Eye (tissue), 1 donor: ENCODE measurements around the gene LRTM2.

ENCODE experiments used
- DNase-seq: peaks from one replicate; pipeline ENCODE4 v3.0.0-alpha.2; 2015

The LRTM2 gene

DNA sequence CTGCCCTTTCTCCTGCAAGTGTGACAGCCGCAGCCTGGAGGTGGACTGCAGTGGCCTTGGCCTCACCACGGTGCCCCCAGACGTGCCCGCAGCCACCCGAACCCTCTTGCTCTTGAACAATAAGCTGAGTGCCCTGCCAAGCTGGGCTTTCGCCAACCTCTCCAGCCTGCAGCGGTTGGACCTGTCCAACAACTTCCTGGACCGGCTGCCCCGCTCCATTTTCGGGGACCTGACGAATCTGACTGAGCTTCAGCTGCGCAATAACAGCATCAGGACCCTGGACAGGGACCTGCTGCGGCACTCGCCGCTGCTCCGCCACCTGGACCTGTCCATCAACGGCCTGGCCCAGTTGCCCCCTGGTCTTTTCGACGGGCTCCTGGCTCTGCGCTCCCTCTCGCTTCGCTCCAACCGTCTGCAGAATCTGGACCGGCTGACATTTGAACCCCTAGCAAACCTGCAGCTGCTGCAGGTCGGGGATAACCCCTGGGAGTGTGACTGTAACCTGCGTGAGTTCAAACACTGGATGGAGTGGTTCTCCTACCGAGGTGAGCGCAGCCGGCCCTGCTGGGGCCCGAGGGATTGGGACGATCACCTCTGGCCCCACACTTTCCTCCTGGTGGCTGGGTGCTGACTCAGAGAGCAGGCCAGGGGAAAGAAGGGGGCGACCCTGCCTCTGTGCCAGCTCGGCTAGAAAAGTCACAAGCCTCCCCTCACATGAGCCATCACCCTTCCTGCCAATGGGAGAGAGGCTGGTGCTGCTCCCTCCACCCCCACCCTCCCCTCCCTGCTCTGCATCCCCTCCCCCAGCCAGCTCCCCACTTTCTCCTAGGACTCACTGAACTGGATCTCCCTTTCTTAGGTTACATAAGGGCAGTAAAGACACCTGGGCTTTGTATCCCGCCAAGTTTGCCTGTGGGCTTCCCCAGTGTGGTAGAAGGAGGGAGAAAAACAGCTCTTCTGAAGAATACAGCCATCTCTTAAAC lies 10.9 kb downstream of the LRTM2 start:
- DNase-seq, result peak; percentile 88

GRCh38 chr12:1832801-1833595 lies 12.6 kb downstream of the LRTM2 start:
- no peak for DNase-seq

DNA sequence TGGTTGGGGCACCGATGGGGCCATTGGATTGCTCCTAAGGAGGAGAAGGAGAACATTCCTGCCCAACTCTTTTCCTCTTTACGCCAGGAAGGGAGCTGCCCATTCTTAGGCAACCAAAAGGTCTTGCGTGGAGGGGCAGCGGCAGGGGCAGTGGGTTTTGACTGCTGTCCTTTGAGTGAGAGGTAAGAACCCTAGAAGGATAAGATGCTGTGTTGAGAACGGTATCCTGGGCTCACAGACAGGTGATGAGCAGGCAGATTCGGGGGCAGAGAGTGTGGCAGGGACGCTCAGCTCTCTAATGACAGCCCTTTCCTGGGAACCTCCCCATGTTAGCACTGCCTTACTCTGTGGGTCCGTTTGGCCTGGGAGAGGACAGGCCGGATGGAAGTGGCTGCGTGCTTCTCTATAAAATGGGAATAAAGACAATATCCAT lies 13.2 kb downstream of the LRTM2 start:
- DNase-seq, result no peak

GRCh38 chr12:1834186-1834925 lies 14.0 kb downstream of the LRTM2 start:
- DNase-seq, result no peak

- DNase-seq, result peak; percentile 68
Observed at GRCh38 chr12:1835211-1836131, 15.1 kb downstream of the LRTM2 start.

DNA sequence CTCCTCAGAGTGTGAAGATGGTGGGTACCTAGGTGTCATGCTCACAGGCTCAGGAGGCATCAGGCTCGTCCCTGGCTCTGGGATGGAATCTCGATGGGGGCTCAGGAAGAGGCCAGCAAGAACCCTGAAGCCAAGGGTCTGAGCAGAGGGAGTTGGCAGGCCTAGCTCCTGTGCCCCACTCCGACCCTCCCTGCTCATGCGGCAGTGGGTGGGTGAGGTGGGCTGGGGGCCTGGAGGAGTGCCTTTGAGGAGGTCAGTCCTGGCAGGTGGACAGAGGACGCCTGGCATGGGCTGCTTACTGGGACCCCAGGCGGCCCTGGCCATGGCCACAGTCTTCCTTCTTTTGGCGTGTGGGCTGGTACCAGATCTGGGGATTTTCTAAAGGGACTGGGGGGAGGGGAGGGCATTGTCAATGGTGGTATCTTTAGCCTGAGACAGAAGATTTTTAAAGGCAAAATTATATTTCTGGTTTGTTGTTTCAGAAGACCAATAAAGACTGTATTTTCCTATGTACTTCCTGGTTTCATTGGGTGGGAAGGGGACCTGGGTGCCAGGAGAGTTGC lies 16.0 kb downstream of the LRTM2 start:
- DNase-seq, result no peak

DNA sequence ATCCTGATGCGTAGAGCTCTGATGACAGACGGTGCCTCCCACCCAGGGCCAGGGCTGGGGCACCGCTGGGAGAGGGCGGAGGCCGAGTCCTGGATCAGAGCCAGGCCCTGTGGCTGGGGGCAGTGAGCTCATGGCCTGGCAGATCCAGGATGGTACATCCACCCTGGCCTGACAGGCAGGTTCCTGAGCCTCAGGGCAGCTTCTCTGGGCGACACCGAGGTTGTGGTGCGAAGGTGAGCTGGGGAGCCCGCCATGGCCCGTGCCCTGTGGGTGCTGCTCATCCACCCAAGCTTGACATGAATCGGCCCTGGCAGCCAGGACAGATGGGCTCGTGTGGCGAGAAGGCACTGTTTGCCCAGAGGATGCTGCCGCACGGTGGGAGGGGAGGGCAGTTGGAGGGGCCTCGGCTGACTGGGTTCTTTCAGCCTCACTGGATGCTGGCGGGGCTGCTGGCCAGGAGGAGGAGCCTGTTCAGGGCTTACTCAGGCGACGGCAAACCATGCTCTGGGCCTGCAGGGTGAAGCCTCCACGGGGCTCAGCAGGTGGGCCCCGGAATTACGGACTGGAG lies 16.6 kb downstream of the LRTM2 start:
- DNase-seq, result peak; percentile 79

- DNase-seq, result no peak
Observed at GRCh38 chr12:1837541-1838204, 17.3 kb downstream of the LRTM2 start.

DNA sequence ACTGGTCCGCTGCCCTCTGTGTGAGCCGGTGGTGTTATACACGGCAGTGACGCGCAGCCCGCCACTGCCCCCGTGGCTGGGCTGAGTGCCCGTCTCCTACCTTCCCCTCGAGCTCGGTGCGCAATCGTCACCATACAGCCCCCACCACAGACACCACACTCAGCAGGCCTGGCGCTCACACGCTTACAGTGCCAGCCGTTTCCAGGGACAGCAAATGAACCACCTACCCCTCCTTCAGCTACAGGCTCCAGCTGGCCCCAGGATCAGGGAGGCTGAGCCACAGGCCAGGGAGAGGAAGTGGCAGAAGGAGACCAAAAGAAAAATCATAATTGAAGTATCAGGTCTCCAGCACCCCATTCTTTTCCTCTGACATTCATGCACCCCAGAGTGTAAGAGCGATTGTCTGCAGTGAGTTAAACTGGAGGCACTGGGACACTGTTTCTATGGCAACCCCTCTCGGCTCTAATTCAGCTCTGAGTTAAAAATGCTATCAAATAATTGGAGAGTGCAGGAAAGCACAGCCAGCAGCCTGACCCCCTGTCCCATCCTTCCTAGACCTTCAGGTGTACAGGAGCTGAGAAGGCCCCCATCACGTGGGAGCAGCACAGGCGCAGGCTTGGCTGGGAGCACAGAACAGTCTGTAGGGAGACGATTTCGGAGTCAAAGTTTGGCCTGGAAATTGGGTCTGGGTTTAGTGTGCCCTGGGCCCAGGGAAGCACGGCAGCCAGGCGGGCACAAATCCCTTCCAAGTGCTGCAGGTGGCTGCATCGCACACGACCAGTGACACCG lies 18.0 kb downstream of the LRTM2 start:
- peak; percentile 67 for DNase-seq

- DNase-seq, result no peak
Observed at GRCh38 chr12:1838994-1839365, 18.6 kb downstream of the LRTM2 start.

DNA sequence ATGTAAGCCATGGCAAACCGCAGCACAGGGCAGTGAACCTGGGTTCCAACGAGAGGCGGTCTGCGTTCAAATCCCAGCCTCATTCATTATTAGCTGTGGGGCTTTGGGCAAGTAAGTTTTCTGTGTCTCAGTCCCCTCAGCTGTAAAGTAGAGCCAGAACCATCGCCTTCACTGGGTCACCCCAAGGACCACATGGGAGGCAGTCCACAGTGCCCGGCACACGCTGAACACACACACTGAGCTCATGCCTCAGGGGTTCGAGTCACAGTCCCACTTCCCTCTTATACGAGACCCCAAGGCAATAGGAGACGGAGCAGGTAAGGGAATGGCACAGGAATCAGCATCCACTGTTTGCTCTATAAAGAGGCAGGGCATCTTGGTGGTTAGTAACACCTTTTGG lies 19.1 kb downstream of the LRTM2 start:
- DNase-seq, result no peak

DNA sequence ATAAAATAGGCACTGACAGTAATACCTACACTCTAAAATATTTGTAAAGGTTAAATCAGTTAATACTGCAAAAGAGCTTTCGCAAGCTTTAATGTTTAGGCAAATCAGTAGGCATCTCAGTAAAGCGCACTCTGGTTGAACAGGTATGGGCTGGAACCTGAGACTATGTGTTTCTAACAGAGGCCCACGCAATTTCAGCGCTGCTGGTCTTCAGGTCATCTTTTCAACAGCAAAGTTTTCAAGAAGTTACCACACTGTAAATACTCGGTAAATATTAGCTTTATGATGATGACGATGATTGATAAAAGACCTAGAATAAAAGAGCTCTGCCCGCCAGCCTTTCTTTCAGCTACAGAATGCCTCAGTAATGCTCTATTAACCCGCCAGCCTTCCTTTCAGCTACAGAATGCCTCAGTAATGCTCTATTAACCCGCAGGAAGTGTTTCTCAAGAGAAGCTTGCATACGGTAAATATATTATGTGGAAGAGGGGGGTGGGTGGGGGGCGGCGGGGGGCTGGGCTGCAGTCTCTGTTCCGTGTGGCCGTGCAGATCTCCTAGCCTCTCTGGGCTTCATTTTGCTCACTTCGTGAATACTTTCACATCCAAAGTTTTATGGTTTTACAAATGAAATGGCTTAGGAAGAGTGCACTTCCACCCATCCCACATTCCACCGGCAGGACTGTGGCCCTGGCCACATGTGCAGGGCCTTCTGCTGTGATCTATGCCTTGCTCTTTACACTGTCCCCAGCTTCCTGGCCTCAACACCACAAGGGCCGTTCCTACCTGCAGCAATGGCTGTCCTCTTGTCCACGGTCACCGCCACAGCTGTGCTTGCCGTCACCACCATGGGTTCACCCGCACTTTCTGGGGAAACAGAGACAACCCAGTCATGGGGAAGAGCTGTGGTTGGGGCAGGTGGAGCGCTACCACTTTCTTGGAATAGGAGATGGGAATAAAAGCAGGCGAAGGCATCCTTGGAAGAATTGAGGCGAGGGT lies 19.9 kb downstream of the LRTM2 start:
- DNase-seq, result no peak

GRCh38 chr12:1840981-1841425 lies 20.6 kb downstream of the LRTM2 start:
- DNase-seq, result no peak

GRCh38 chr12:1841586-1842182 lies 21.3 kb downstream of the LRTM2 start:
- no peak for DNase-seq

GRCh38 chr12:1842183-1842904 lies 22.0 kb downstream of the LRTM2 start:
- DNase-seq, result no peak

- DNase-seq, result no peak
Observed at GRCh38 chr12:1842905-1843640, 22.7 kb downstream of the LRTM2 start.

GRCh38 chr12:1843641-1844005 lies 23.3 kb downstream of the LRTM2 start:
- DNase-seq, result no peak
